Vagina (tissue), 2 donors: ENCODE measurements around the gene HCN3. TPM values are rescaled to one million over a fixed set of nuclear protein-coding genes. Genes with fewer than 3 reads are reported as not detected.

Experiments used
- DNase-seq, 2 donors: peaks; one replicate each; pipeline ENCODE4 v3.0.0-alpha.2; 2017; ENCODE audit errors: extremely low spot score in 2 of 2
- H3K27ac ChIP-seq: fragments of 200-600 bp; sonication (generic); one replicate; pipeline ENCODE4 v1.5.1; 2019
- H3K27me3 ChIP-seq: fragments of 200-600 bp; sonication (generic); one replicate; pipeline ENCODE4 v1.5.1; 2019
- H3K36me3 ChIP-seq, 2 donors: fragments of 200-600 bp; sonication (generic); one replicate each; pipeline ENCODE4 v1.5.1; 2017 to 2019
- H3K4me1 ChIP-seq: fragments of 200-600 bp; sonication (generic); one replicate; pipeline ENCODE4 v1.5.1; 2019
- H3K4me3 ChIP-seq, 2 donors: fragments of 200-600 bp; sonication (generic); 1 replicate in 1 of 2; 2 replicates in 1 of 2; pipeline ENCODE4 v1.5.1; 2016 to 2019
- H3K9me3 ChIP-seq: fragments of 200-600 bp; sonication (generic); one replicate; pipeline ENCODE4 v1.5.1; 2019
- POLR2A ChIP-seq, 2 donors: fragments of 450-650 bp; IDR thresholded peaks; one replicate each; pipeline ENCODE4 v1.6.1; 2017; ENCODE audit warnings: antibody characterized with exemption in 2 of 2, mild to moderate bottlenecking in 2 of 2, moderate library complexity in 2 of 2
- POLR2AphosphoS5 ChIP-seq, 2 donors: sonication (generic); formaldehyde crosslinking; IDR thresholded peaks; one replicate each; pipeline ENCODE4 v1.9.0; 2017; ENCODE audit warnings: antibody characterized with exemption in 2 of 2, mild to moderate bottlenecking in 2 of 2, low read depth in 1 of 2; ENCODE audit not compliant: insufficient read depth in 1 of 2
- intact Hi-C: fragments of 100-400 bp; cut with DNase I; formaldehyde crosslinking; loops from one replicate; pipeline ENCODE4 v1.15.1; 2023
- total RNA-seq: library from RNA; depleted of rRNA; stranded (reverse); fragments of >200 nt; gene quantifications from one replicate; pipeline ENCODE4 v1.2.3, GENCODE V29; 2016
- TF ChIP-seq, protein P1 (sequence below), 3 experiments: fragments of 450-650 bp in 2 of 3; fragments of 200-600 bp in 1 of 3; sonication (generic) in 1 of 3; IDR thresholded peaks; one replicate each; pipeline ENCODE4 v1.5.1; 2017 to 2019; ENCODE audit warnings: antibody characterized with exemption in 3 of 3, mild to moderate bottlenecking in 2 of 3, moderate library complexity in 2 of 3

The HCN3 gene
- total RNA-seq, 1 donor from 2014 or later = 4.2 TPM

DNA sequence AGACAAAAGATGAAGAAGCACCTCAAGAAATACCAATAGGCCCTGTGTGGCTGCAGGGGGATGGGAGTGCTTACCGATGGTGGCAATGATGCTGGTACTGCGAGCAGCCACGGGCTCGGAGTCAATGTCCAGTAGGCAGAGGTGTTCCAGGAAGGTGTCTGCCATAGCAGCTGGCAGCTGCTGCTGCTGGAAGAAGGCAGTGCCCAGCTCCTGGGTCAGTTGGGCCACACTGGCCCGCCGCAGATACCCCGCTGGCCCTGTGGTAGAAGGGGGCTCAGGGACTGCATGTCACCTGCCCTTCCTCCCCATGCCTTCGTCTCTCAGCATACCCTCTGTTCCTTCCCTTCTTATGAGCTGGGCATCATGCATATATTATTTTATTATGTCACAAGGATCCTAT lies 22.8 kb downstream of the HCN3 start:
- peaks cover 10% of the 10 kb centered on the region for H3K4me1 ChIP-seq
- no peaks in the 10 kb centered on the region for H3K27me3 ChIP-seq
- TF ChIP-seq POLR2A (IDR thresholded peaks at IDR 0.05) (no peak), POLR2AphosphoS5 (IDR thresholded peaks at IDR 0.05; ENCODE audit: insufficient read depth in 1 of 2, low read depth in 1 of 2) (no peak)
- TF ChIP-seq, protein P1, sequence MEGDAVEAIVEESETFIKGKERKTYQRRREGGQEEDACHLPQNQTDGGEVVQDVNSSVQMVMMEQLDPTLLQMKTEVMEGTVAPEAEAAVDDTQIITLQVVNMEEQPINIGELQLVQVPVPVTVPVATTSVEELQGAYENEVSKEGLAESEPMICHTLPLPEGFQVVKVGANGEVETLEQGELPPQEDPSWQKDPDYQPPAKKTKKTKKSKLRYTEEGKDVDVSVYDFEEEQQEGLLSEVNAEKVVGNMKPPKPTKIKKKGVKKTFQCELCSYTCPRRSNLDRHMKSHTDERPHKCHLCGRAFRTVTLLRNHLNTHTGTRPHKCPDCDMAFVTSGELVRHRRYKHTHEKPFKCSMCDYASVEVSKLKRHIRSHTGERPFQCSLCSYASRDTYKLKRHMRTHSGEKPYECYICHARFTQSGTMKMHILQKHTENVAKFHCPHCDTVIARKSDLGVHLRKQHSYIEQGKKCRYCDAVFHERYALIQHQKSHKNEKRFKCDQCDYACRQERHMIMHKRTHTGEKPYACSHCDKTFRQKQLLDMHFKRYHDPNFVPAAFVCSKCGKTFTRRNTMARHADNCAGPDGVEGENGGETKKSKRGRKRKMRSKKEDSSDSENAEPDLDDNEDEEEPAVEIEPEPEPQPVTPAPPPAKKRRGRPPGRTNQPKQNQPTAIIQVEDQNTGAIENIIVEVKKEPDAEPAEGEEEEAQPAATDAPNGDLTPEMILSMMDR (IDR thresholded peaks at IDR 0.05) = no peak
- no peak overlapping the region for H3K27ac ChIP-seq
- DNase-seq = no peak
- H3K9me3 ChIP-seq = no peaks in the 10 kb centered on the region
- no peak overlapping the region for H3K4me3 ChIP-seq
- H3K36me3 ChIP-seq = no peaks in the 10 kb centered on the region
- intact Hi-C loops = no loop called here

DNA sequence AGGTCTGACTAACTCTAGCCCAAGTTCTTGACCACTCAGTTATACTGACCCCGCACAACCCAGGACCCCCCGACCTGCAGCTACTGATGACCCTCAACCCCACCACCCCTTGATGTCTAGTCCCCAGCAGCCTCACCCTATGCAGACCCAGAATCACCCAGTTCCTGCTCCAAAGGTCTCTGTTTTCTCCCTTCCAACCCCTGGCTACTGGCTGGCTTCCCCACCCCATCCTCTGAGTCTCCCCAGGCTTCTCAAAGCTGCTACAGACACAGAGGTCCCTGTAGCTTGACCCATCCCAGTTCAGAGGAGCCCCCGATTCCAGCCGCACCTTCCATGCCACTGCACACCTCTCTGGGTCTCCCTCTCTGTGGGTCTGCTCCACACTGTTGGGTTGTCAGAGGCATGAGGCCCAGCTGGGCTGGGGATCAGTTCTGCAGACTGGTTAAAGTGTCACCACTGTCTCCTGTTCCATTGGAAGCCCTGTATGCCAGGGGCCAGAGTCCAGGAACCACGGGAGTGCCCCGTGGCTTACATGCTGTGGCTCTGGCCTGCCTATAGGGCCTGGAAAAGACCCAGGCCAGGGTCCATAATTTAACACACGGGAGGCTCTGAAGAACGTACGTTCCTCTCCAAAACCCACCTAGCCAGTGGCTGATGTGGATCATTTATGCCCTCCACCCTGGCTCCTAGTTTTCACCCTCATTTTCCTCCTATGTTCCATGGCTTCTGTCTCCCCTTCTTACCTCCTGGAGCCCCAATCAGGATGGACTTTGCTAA lies 23.5 kb downstream of the HCN3 start:
- TF ChIP-seq POLR2AphosphoS5 (IDR thresholded peaks at IDR 0.05; ENCODE audit: insufficient read depth in 1 of 2, low read depth in 1 of 2) (no peak), POLR2A (IDR thresholded peaks at IDR 0.05) (no peak)
- TF ChIP-seq, protein P1 (IDR thresholded peaks at IDR 0.05) = no peak

DNA sequence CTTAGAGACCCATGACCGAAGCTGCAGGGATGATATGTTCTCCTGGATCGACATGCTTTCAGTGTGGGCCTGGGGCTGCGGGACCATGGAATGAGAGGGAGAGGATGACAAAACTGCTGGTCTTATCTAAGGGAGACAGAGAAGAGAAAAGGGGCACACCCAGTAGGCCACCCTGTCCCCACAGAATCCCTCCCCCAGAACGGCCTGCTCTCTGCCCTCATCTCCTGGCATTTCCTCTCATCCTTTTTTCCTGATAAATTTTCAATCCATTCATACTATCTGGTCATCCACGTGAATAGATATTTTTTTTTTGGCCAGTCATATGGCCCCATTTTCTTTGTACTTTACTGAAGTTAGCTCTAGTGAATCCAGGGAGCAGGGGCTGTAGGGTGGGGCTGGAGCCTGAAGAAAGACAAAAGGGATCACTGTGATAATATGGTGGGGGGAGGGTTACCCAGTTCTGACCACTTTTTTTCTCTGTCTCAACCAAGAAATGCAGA lies 24.1 kb downstream of the HCN3 start, which contains the start of gene PKLR:
Gene PKLR, minus strand, starts transcription at position 97 of the 500 bp plus-strand sequence. Its CDS starts 43 bp downstream, at position 54.
- H3K9me3 ChIP-seq = no peaks in the 10 kb centered on the region
- TF ChIP-seq, protein P1 (IDR thresholded peaks at IDR 0.05) = no peak
- TF ChIP-seq POLR2AphosphoS5 (IDR thresholded peaks at IDR 0.05; ENCODE audit: insufficient read depth in 1 of 2, low read depth in 1 of 2) = no peak
- TF ChIP-seq POLR2A (IDR thresholded peaks at IDR 0.05) = no peak
- intact Hi-C loops = no loop called here
- H3K27ac ChIP-seq = no peak within 1 kb of the TSS
- no peaks in the 10 kb centered on the region for H3K27me3 ChIP-seq
- no peaks in the 10 kb centered on the region for H3K4me1 ChIP-seq
- no peaks in the 10 kb centered on the region for H3K36me3 ChIP-seq
- DNase-seq = no peak
- H3K4me3 ChIP-seq = no peak within 1 kb of the TSS

More for the DNA sequence above, 23.5 kb downstream of the HCN3 start:
- H3K4me3 ChIP-seq = no peak overlapping the region
- intact Hi-C loops = no loop called here
- DNase-seq = peak in 1 of 2 donors; percentile 55
- H3K9me3 ChIP-seq = no peaks in the 10 kb centered on the region
- no peak overlapping the region for H3K27ac ChIP-seq
- H3K4me1 ChIP-seq = peaks cover 3% of the 10 kb centered on the region
- no peaks in the 10 kb centered on the region for H3K36me3 ChIP-seq
- no peaks in the 10 kb centered on the region for H3K27me3 ChIP-seq

DNA sequence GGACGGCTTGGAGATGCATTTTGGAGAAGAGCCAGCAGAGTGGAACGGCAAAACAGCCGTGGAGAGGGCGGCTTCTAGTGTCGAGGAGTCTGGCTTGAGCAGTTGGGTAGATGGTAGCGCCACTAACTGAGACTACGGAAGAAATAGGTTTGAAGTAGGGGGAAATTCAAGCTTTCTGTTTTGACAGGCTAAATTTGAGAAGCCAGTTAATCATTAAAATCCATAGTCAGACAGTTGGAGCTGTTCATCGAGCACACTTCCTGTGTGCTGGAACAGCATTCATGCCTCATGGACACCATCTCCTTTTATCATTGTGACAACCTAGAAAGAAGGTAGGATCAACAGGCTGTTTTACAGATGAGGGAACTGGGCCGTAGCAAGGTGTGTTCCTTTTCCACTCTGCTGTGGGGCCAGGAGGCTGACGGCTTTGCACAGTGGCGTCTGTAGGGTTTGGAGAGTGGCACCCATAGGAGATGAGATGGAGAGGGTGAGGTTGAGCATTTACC lies 27.3 kb downstream of the HCN3 start:
- intact Hi-C loops = no loop called here

More for the DNA sequence above, 27.3 kb downstream of the HCN3 start:
- Histone ChIP-seq H3K36me3 (no peaks in the 10 kb centered on the region), H3K4me3 (no peak overlapping the region), H3K4me1 (peaks cover 13% of the 10 kb centered on the region), H3K27me3 (no peaks in the 10 kb centered on the region), H3K27ac (no peak overlapping the region), H3K9me3 (no peaks in the 10 kb centered on the region)
- TF ChIP-seq POLR2AphosphoS5 (IDR thresholded peaks at IDR 0.05; ENCODE audit: insufficient read depth in 1 of 2, low read depth in 1 of 2) (no peak), POLR2A (IDR thresholded peaks at IDR 0.05) (no peak)
- TF ChIP-seq, protein P1 (IDR thresholded peaks at IDR 0.05) = no peak
- DNase-seq = no peak
